GM12878 (cell line): ENCODE measurements around the gene CPNE5. TPM values are rescaled to one million over a fixed set of nuclear protein-coding genes. Genes with fewer than 3 reads are reported as not detected.

ENCODE experiments used
- ATAC-seq: fragments of 200-7000 bp; cut with Tn5 transposase; 3 replicates; pipeline ENCODE4 v1.9.1; 2020; ENCODE audit warnings: mild to moderate bottlenecking, moderate library complexity
- BruUV-seq: library from RNA; stranded (reverse); fragments of 400-500 nt; replicated peaks from 2 replicates; lab custom pipeline; 2021; lab: Mats Ljungman, UMichigan
- CTCF ChIA-PET: fragments of 300-600 bp; sonication (Branson Sonifier 250); formaldehyde crosslinking; extraction: SDS; loops from one replicate; lab custom pipeline; 2021; ENCODE audit warnings: inconsistent platforms; lab: Yijun Ruan, JAX
- POLR2A ChIA-PET: fragments of 350-600 bp; formaldehyde crosslinking; extraction: SDS; loops from one replicate; lab custom pipeline; 2021; ENCODE audit warnings: inconsistent platforms; lab: Charles Lee
- RAD21 ChIA-PET: fragments of 300-600 bp; sonication (Branson Sonifier 250); formaldehyde crosslinking; loops from one replicate; lab custom pipeline; 2023; ENCODE audit warnings: antibody characterized with exemption; ENCODE audit not compliant: unreplicated experiment; lab: Charles Lee
- SMC1A ChIA-PET: fragments of 300-600 bp; sonication (Branson Sonifier 250); formaldehyde crosslinking; loops from one replicate; lab custom pipeline; 2023; ENCODE audit not compliant: unreplicated experiment, uncharacterized antibody; lab: Charles Lee
- DNase-seq: peaks from one replicate; pipeline ENCODE4 v3.0.0-alpha.2; 2011; ENCODE audit warnings: low read depth, low spot score
- FAIRE-seq: peaks from 3 replicates; lab custom pipeline; 2011; peaks lifted over from hg19 to GRCh38; lab: Jason Lieb, UNC
- H2AFZ ChIP-seq: 2 replicates; pipeline ENCODE4 v1.6.0; 2011; ENCODE audit warnings: low read depth, low read length, control low read depth; ENCODE audit not compliant: control insufficient read depth
- H3K27ac ChIP-seq: 2 replicates; pipeline ENCODE4 v1.5.1; 2011; ENCODE audit warnings: control low read depth; ENCODE audit not compliant: control insufficient read depth, insufficient read depth
- H3K27me3 ChIP-seq, 2 experiments: replicated peaks in 1 of 2; 2 replicates each; pipeline versions ENCODE4 v1.6.0 to v1.6.1; 2011; ENCODE audit warnings: low read length in 1 of 2; ENCODE audit not compliant: control insufficient read depth in 2 of 2, insufficient read depth in 2 of 2
- H3K36me3 ChIP-seq, 2 experiments: 2 replicates each; pipeline ENCODE4 v1.5.1; 2011; ENCODE audit warnings: low read length in 1 of 2; ENCODE audit not compliant: control insufficient read depth in 2 of 2, insufficient read depth in 2 of 2
- H3K4me1 ChIP-seq: 2 replicates; pipeline ENCODE4 v1.6.1; 2011; ENCODE audit warnings: mild to moderate bottlenecking, low read length, moderate library complexity, mixed read lengths; ENCODE audit not compliant: control insufficient read depth, insufficient read depth
- H3K4me2 ChIP-seq: 2 replicates; pipeline ENCODE4 v1.6.0; 2011; ENCODE audit warnings: control low read depth; ENCODE audit not compliant: control insufficient read depth, insufficient read depth
- H3K4me3 ChIP-seq: fragments of 200-600 bp; sonication (generic); 2 replicates; pipeline ENCODE4 v1.5.1; 2016
- H3K79me2 ChIP-seq: 2 replicates; pipeline ENCODE4 v1.6.0; 2011; ENCODE audit warnings: low read length; ENCODE audit not compliant: control insufficient read depth, insufficient read depth
- H3K9ac ChIP-seq: 2 replicates; pipeline ENCODE4 v1.8.0; 2011; ENCODE audit warnings: low read length, control low read depth, mixed read lengths; ENCODE audit not compliant: control insufficient read depth, insufficient read depth
- H3K9me3 ChIP-seq: replicated peaks from 3 replicates; pipeline ENCODE4 v1.5.1; 2011; ENCODE audit warnings: mild to moderate bottlenecking, low read length; ENCODE audit not compliant: control insufficient read depth, insufficient read depth
- H4K20me1 ChIP-seq: 2 replicates; pipeline ENCODE4 v1.6.0; 2011; ENCODE audit not compliant: control insufficient read depth, insufficient read depth
- ATF7 ChIP-seq: fragments of 450-650 bp; IDR thresholded peaks from 2 replicates; pipeline ENCODE4 v1.6.1; 2016; ENCODE audit warnings: low read depth, mild to moderate bottlenecking
- CBX5 ChIP-seq: sonication (generic); IDR thresholded peaks from 2 replicates; pipeline ENCODE4 v1.6.1; 2016; ENCODE audit warnings: low read depth, moderate library complexity, mild to moderate bottlenecking, inconsistent platforms
- CEBPB ChIP-seq, 2 experiments: fragments of 150-350 bp in 1 of 2; IDR thresholded peaks; 2 replicates each; pipeline ENCODE4 v1.6.1; 2012 to 2014; ENCODE audit warnings: low read depth in 2 of 2, low read length in 2 of 2, borderline replicate concordance in 1 of 2, inconsistent platforms in 1 of 2
- CREM ChIP-seq: IDR thresholded peaks from 2 replicates; pipeline ENCODE4 v1.6.1; 2014; ENCODE audit warnings: antibody characterized with exemption, low read depth
- GABPA ChIP-seq: IDR thresholded peaks from 2 replicates; pipeline ENCODE4 v1.6.1; 2014; ENCODE audit warnings: antibody characterized with exemption, low read depth, mild to moderate bottlenecking, inconsistent platforms
- HDAC2 ChIP-seq: fragments of 200-600 bp; sonication (generic); IDR thresholded peaks from 2 replicates; pipeline ENCODE4 v1.6.1; 2017
- MEF2B ChIP-seq: fragments of 450-650 bp; IDR thresholded peaks from 2 replicates; pipeline ENCODE4 v1.6.1; 2018; ENCODE audit warnings: mild to moderate bottlenecking, moderate library complexity; ENCODE audit not compliant: partially characterized antibody, poor library complexity, severe bottlenecking
- MTA2 ChIP-seq: fragments of 450-650 bp; IDR thresholded peaks from 2 replicates; pipeline ENCODE4 v1.6.1; 2016; ENCODE audit warnings: low read depth, mild to moderate bottlenecking, moderate library complexity
- MYB ChIP-seq: fragments of 150-350 bp; IDR thresholded peaks from 2 replicates; pipeline ENCODE4 v1.6.1; 2014; ENCODE audit warnings: mild to moderate bottlenecking, low read depth, low read length, borderline replicate concordance
- NBN ChIP-seq: fragments of 450-650 bp; IDR thresholded peaks from 2 replicates; pipeline ENCODE4 v1.6.1; 2016
- NFXL1 ChIP-seq: fragments of 450-650 bp; IDR thresholded peaks from 2 replicates; pipeline ENCODE4 v1.6.1; 2017; ENCODE audit warnings: antibody characterized with exemption, mild to moderate bottlenecking, borderline replicate concordance
- SP1 ChIP-seq: IDR thresholded peaks from one replicate; pipeline ENCODE4 v1.6.1; 2011; ENCODE audit warnings: low read depth, low read length
- TCF3 ChIP-seq: IDR thresholded peaks from 2 replicates; pipeline ENCODE4 v1.6.1; 2012; ENCODE audit warnings: low read depth, mild to moderate bottlenecking, low read length, borderline replicate concordance; ENCODE audit not compliant: insufficient read depth
- WGBS: methylation state at CpG from one replicate; pipeline ENCODE4 v1.1.6; 2016; ENCODE audit warnings: low lambda C conversion rate; ENCODE audit not compliant: insufficient replicate concordance, insufficient coverage; ENCODE audit errors: missing lambda C conversion rate; 5-methylcytosine and 5-hydroxymethylcytosine counted together
- in situ Hi-C: fragments of 300-500 bp; cut with MboI; formaldehyde crosslinking; loops from 9 replicates; pipeline ENCODE4 v1.14.3; 2018; ENCODE audit warnings: mixed read lengths
- intact Hi-C: fragments of 100-400 bp; cut with micrococcal nuclease; formaldehyde crosslinking; loops from one replicate; pipeline ENCODE4 v1.14.2; 2022; ENCODE audit not compliant: unreplicated experiment
- polyA plus RNA-seq, 11 experiments: library from polyadenylated mRNA; depleted of rRNA in 4 of 11; unstranded in 6 of 11; stranded (reverse) in 5 of 11; fragments of >200 nt; fragmentation: Nextera tagmentation in 4 of 11; fragmentation: Illumina TruSeq in 1 of 11; extraction: Ambion mirVana in 4 of 11; extraction: Trizol in 1 of 11; gene quantifications; 1 replicate in 1 of 11; 2 replicates in 10 of 11; pipeline versions ENCODE4 v1.2.1 to v1.2.3, GENCODE V29; 2011 to 2016; ENCODE audit warnings: inconsistent platforms in 2 of 11, missing spikeins in 2 of 11, low read depth in 1 of 11
- total RNA-seq, 4 experiments: library from RNA; depleted of rRNA in 3 of 4; stranded (reverse); fragments of >200 nt in 3 of 4; fragmentation: Illumina TruSeq in 1 of 4; extraction: Trizol in 1 of 4; gene quantifications; 2 replicates each; pipeline versions ENCODE4 v1.2.1 to v1.2.3, GENCODE V29; 2013 to 2021
- TF ChIP-seq, protein P1 (sequence below): fragments of 450-650 bp; IDR thresholded peaks from 2 replicates; pipeline ENCODE4 v1.6.1; 2017; ENCODE audit warnings: mild to moderate bottlenecking, moderate library complexity
- TF ChIP-seq, protein P2 (sequence below): fragments of 450-650 bp; IDR thresholded peaks from 2 replicates; pipeline ENCODE4 v1.6.1; 2016; ENCODE audit warnings: mild to moderate bottlenecking, moderate library complexity, borderline replicate concordance

CPNE5 gene
- total and polyA plus RNA-seq, 10 of the 15 experiments (the other 5 are each of a cell fraction or from before 2014, with no cell fraction given) = 2.4 to 39.1 (median 18.2) TPM

DNA sequence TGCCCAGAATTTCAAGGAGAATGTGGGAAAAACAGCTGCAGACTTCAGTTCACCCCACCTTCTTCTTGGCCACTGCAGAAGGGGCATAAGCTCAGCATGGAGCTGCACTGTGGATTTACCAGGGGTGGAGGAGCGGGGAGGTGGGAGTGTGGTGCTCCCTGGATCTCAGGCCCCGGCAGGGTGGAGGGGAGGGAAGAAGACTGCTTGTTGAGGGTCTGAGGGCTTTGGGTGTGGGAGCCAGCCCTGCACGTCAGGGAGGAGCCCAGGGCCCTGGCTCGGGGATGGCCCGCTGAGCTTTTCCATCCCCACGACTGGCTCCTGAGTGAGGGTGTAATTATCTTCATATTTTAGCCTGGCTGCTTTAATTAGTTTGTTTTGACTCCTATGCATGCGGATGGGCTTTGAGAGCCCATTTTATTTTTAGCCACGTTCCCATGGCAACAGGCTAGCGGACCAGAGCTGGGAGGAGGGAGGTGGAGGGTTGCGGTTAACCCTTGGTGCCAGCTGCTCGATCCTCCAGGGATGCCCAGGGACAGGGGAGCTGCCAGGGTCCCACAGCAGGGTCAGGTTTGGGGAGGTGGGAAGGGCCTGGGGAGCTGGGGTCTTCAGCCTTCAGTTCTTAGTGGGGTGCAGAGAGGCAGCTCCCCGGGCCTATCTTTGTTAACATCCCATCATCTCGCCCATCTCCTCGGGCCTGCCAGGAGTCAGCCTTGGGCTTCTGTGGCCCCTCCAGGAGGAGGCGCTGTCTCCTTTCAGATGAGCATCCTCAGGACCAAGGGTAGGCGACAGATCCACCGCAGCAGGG, 73.4 kb downstream of the CPNE5 start:
- no peak overlapping the region for H3K9ac ChIP-seq
- H3K4me2 ChIP-seq = peak overlapping the region; percentile 21
- BruUV-seq = no TSS peak
- in situ Hi-C loops = loop anchor here (5.0 to 10.0 kb wide), 3 partner anchors 247 to 447 kb away; partner anchors contain the start of gene PIM1
- H3K27ac ChIP-seq = no peak overlapping the region
- no peaks in the 10 kb centered on the region for H3K9me3 ChIP-seq
- ATAC-seq (peak; percentile 98), DNase-seq (no peak), FAIRE-seq (peak; percentile 96)
- no peak overlapping the region for H3K4me3 ChIP-seq
- SMC1A ChIA-PET = interaction anchor here (0.8 to 9.7 kb wide), 17 partner anchors 10 to 445 kb away, joined by 3 to 120 read pairs (median 7); no protein-coding TSS in a partner anchor
- WGBS = 36% methylated on average over 17 of the region's 17 CpGs
- peak overlapping the region; percentile 4; the same call in 1 of the 2 replicates for H2AFZ ChIP-seq
- H4K20me1 ChIP-seq = no peaks in the 10 kb centered on the region
- H3K27me3 ChIP-seq = no peaks in the 10 kb centered on the region
- H3K79me2 ChIP-seq = no peaks in the 10 kb centered on the region
- POLR2A ChIA-PET = interaction anchor here (0.9 to 1.7 kb wide), 4 partner anchors 14 to 405 kb away, joined by 3 to 6 read pairs (median 3); no protein-coding TSS in a partner anchor
- H3K4me1 ChIP-seq = peaks cover 17% of the 10 kb centered on the region
- no peaks in the 10 kb centered on the region; a peak in 1 of 4 replicates for H3K36me3 ChIP-seq
- intact Hi-C loops = loop anchor here (1.0 to 10.0 kb wide), 5 partner anchors 17 to 445 kb away; partner anchors contain the start of gene PIM1
- CTCF ChIA-PET = interaction anchor here (0.6 to 15.9 kb wide), 50 partner anchors 9 to 549 kb away, joined by 3 to 330 read pairs (median 5); partner anchors contain the start of genes C6orf89, MTCH1 and PPIL1
- RAD21 ChIA-PET = interaction anchor here (0.6 to 7.2 kb wide), 28 partner anchors 7 to 445 kb away, joined by 3 to 102 read pairs (median 4); partner anchors contain the start of genes C6orf89, FGD2 and PPIL1
- TF ChIP-seq MEF2B (peak; percentile 79), HDAC2 (no peak), SP1 (no peak), NBN (peak; percentile 51; the same call in 1 of the 2 replicates), GABPA (no peak), ATF7 (0 out of 2 replicates have a peak, but pooled peaks have one; percentile 35), CEBPB (IDR thresholded peaks at IDR 0.05; ENCODE audit: borderline replicate concordance in 1 of 2, low read depth in 2 of 2, low read length in 2 of 2) (no peak), MTA2 (0 out of 2 replicates have a peak, but pooled peaks have one; percentile 18), MYB (no peak), NFXL1 (no peak), CBX5 (no peak), TCF3 (no peak), CREM (no peak)
- TF ChIP-seq, protein P1, sequence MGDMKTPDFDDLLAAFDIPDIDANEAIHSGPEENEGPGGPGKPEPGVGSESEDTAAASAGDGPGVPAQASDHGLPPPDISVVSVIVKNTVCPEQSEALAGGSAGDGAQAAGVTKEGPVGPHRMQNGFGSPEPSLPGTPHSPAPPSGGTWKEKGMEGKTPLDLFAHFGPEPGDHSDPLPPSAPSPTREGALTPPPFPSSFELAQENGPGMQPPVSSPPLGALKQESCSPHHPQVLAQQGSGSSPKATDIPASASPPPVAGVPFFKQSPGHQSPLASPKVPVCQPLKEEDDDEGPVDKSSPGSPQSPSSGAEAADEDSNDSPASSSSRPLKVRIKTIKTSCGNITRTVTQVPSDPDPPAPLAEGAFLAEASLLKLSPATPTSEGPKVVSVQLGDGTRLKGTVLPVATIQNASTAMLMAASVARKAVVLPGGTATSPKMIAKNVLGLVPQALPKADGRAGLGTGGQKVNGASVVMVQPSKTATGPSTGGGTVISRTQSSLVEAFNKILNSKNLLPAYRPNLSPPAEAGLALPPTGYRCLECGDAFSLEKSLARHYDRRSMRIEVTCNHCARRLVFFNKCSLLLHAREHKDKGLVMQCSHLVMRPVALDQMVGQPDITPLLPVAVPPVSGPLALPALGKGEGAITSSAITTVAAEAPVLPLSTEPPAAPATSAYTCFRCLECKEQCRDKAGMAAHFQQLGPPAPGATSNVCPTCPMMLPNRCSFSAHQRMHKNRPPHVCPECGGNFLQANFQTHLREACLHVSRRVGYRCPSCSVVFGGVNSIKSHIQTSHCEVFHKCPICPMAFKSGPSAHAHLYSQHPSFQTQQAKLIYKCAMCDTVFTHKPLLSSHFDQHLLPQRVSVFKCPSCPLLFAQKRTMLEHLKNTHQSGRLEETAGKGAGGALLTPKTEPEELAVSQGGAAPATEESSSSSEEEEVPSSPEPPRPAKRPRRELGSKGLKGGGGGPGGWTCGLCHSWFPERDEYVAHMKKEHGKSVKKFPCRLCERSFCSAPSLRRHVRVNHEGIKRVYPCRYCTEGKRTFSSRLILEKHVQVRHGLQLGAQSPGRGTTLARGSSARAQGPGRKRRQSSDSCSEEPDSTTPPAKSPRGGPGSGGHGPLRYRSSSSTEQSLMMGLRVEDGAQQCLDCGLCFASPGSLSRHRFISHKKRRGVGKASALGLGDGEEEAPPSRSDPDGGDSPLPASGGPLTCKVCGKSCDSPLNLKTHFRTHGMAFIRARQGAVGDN = no peak
- TF ChIP-seq, protein P2, sequence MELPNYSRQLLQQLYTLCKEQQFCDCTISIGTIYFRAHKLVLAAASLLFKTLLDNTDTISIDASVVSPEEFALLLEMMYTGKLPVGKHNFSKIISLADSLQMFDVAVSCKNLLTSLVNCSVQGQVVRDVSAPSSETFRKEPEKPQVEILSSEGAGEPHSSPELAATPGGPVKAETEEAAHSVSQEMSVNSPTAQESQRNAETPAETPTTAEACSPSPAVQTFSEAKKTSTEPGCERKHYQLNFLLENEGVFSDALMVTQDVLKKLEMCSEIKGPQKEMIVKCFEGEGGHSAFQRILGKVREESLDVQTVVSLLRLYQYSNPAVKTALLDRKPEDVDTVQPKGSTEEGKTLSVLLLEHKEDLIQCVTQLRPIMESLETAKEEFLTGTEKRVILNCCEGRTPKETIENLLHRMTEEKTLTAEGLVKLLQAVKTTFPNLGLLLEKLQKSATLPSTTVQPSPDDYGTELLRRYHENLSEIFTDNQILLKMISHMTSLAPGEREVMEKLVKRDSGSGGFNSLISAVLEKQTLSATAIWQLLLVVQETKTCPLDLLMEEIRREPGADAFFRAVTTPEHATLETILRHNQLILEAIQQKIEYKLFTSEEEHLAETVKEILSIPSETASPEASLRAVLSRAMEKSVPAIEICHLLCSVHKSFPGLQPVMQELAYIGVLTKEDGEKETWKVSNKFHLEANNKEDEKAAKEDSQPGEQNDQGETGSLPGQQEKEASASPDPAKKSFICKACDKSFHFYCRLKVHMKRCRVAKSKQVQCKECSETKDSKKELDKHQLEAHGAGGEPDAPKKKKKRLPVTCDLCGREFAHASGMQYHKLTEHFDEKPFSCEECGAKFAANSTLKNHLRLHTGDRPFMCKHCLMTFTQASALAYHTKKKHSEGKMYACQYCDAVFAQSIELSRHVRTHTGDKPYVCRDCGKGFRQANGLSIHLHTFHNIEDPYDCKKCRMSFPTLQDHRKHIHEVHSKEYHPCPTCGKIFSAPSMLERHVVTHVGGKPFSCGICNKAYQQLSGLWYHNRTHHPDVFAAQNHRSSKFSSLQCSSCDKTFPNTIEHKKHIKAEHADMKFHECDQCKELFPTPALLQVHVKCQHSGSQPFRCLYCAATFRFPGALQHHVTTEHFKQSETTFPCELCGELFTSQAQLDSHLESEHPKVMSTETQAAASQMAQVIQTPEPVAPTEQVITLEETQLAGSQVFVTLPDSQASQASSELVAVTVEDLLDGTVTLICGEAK = no peak
